ENCODE data around the gene CDH19.
"Not testable (repeated sequence)": the region's sequence is repeated elsewhere in the genome, so short reads cannot be mapped to it uniquely, and the experiment has no call there.

The CDH19 gene

DNA sequence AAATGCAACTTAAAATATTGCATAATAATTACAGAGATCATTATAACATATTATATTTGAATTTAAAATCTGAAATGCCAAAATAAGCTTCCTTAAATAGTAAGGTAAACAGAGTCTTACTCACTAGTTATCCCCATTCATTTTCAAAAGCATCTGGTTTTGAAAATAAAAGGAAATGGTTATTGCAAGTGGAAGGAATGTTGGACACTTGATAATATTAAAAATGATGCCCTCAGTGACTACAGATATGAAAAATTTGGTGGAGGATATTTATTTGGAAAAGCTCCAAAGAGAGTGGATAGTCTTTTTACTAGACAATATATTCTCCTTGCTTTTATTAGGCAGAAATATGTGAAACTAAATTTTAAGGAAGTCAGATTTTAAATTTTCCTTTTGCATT, 39.7 kb downstream of the CDH19 start:
- DNase-seq (ENCODE audit: low read depth in 2 of 2) = no peak

DNA sequence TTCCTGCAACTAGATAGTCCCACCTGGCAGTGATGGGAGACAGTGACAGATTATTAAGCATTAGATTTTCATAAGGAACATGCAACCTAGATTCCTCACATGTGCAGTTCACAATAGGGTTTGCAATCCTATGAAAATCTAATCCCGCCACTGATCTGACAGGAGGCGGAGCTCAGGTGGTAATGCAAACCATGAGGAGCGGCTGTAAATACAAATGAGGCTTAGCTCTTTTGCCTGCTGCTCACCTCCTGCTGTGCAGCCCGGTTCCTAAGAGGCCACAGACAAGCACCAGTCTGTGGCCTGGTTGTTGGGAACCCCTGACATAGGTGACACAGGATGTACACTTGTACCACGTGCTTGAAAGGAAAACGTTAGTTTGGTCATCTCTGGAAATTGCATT, 41.6 kb downstream of the CDH19 start:
- DNase-seq (ENCODE audit: low read depth in 2 of 2) = no peak

DNA sequence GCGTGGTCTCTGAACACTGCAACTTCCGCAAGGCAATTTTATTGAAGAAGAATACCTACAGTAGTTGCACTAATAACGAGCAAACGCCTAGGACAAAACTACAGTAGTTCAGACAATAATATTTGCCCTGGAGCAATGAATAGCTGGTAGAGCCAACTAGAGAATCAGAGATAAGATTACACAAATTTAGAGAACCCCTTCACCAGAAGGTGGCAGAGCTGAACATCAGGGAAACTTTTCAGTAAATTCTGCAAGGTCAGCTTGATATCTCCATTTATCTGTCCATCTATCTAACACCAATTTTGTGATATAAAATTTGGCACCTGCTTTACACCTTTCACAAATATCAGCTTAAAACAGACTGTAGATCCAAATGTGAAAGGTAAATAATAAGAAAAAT, 43.8 kb downstream of the CDH19 start:
- no peak for DNase-seq (ENCODE audit: low read depth in 2 of 2)

DNA sequence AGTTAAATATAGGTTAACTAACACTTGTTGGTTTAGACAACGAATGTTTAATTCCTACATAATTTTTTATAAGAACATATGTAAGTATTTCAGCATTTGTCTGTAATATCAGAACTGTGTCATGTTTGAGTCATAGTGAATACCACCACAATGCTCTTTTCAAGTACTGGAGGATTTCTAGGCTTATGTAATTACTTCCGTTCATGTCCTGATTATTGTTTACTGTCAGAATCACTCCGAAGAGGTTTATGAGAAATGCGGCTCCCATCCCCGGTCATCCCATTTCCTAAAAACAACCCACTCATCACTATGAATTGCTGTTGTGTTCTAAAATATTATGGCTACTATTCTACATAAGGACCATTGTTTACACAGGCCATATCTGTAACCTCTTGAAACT, 45.1 kb downstream of the CDH19 start:
- DNase-seq (ENCODE audit: low read depth in 2 of 2) = no peak

DNA sequence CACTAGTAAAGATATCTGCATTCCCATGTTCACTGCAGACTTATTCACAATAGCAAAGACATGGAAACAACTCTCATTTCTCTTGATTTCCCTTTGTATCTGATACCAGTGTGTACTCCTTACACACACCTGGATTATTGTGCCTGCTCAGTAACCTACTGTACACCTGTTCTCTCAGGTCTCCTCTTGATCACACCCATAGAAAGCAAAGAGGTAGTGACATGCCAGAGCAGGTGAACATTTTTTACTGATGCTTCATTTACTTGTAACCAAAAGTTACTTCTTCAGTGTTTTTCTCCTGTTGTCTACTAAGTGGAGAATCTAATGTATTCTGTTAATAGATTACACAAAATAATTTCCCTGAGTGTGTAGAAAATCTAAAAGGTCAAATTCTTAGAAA, 46.8 kb downstream of the CDH19 start:
- no peak for DNase-seq (ENCODE audit: low read depth in 2 of 2)

DNA sequence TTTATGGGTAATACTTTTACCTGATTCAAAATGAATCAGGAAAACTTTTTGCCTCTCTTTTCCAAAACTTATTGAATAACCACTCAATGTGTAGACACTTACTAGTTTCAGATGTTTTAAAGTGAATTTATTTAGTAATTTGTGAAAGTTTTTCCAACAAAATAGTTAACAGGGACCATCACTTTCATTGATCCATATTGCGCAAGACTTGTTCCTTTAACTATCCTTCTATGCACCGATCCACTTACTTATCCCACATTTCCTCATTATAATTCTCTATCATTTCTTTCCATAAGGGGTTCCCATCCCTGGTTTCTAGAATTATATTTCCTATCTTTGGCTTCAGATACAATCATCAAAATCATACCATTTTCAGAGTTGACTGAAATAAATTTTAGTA, 48.3 kb downstream of the CDH19 start:
- DNase-seq (ENCODE audit: low read depth in 2 of 2) = no peak

DNA sequence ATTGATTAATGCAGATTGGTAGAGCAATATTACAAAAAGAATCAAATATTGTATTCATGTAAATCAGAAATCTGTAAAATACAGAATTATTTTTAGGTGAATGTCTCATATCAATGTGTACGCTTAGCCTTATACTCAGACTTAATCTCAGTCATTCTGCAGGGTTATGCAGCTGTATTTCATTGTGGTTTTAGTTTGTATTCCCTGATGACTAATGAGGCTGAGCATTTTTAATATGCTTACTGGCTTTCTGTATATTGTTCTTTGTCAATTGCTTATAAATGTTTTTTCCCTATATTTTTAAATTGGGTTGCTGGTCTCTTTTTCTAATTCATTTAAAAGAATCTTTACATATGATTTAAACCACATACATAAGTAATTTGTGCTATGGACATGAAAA, 50.1 kb downstream of the CDH19 start:
- DNase-seq (ENCODE audit: low read depth in 2 of 2) = no peak

DNA sequence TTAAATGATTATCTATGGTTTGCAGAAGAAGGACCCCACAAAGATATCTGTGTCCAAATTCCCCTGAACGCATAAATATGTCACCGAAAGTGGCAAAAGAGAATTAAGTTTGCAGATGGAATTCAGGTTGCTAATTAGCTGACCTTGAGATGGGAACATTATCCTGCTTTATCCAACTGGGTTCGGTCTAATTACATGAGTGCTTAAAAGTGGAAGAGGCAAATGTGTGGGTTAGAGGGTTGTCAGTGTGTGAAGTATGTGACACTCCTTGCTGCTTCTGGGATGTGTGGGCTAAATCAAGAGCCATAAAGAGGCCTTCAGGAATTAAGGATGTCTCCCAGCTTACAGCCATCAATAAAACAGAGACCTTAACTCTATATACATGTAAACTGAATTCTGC, 53.5 kb downstream of the CDH19 start:
- no peak for DNase-seq (ENCODE audit: low read depth in 2 of 2)

DNA sequence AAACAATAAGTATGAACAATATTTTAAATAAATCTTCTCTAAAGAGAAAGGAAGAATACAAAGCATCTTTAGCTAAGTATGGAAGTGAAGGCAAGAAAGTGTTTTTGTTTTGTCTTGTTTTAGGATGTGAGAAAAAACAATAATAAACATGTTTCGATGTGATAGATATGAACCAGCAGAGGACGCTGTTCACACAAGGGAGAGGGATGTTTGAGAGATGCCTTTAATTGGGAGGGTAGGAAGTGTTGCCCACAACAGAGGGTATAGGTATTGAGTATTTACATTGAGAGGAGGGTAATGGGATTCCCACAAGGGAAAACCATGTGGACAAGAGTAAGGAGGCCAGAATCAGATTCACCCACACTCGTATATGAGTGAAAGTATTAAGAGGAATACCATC, 55.1 kb downstream of the CDH19 start:
- no peak for DNase-seq (ENCODE audit: low read depth in 2 of 2)

DNA sequence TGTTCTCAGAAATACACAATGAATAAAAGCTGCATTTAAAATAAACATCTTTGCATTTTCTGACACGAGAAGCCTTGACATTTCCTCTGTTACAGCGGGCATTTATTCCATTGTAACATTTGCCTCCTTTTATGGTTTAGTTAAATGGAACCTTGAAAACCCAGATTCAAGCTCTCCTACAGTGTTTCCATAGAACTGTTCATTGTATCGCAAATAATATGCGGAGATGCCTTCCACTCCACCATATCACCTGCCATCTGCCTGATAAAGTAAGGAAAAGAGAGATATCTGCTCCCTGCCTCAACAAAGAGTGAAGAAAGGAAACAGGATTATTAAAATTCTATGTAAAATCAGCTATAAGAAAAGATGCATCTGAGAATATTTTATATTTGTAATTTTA, 69.8 kb downstream of the CDH19 start:
- DNase-seq (ENCODE audit: low read depth in 2 of 2) = no peak

DNA sequence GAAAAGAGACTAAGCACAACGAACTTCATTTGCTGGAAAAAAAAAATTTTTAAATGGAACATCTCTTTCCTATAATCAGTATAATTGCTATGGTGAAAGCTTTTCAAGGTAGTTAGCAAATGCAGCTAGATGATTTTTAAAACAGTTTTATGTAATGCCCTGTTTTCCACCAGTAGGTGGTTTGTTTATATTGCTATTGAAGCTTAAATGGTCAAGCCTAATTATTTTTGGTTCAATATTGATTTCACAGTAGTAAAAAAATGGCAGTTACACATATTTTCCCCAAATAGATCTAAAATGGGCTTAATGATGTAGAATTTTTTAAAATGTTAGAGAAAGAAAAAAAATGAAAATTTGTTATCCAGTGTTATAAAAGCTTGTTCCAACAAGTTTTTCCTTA, 70.2 kb downstream of the CDH19 start:
- no peak for DNase-seq (ENCODE audit: low read depth in 2 of 2)

DNA sequence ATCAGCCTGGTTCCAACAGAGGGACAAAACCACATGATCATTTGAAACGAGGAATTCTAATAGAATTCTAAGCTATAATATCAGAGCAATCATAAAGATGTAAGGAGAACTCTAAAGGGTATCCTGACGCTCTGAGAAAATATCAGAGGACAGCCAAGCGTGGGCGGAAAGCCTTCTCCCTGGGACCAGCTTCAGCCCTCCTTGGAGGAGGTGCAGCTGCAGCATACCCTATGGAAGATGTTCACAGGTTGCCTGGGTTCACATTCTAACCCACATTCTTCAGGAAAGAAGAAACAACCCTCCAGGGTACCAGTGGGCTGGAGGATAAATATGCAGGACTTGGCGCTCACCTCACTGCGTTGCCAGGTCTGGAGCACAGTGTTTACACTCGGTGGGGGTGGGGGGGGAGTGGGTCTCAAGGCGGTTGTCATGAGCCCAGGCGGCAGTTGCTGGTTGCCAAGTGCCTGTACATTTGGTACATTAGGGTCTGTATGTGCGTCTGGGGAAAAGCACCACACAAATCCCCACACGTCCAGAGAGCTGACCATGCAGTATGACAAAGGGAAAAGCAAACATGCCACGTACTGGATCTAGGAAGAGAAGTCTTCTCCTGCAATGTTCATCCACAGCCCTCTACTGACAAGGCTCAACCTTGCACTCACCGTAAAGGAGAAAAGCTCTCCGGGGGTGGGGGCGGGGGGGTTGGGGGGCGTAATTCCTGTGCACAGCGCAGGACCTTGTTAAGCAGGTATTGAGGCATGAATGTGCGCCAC, 80.5 kb downstream of the CDH19 start:
- DNase-seq (ENCODE audit: low read depth in 2 of 2) = no peak

DNA sequence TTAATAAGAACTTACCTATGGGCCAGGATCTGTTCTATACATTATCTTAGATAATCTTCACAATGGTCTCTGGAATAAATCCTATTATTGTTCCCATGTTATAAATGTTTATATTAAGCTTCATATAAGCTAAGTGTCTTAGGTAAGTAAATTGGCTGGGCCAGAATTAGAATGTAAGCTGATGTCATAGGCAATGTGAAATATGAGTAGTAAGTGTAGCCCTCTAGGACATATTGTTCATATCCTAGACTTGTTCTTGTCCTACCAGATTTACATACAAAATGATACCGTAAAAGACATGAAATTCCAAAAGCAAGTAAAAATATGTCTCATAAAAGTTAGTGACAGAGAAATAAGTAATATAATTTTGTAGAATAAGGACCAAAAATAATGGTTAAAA, 89.9 kb downstream of the CDH19 start:
- DNase-seq (ENCODE audit: low read depth in 2 of 2) = no peak

DNA sequence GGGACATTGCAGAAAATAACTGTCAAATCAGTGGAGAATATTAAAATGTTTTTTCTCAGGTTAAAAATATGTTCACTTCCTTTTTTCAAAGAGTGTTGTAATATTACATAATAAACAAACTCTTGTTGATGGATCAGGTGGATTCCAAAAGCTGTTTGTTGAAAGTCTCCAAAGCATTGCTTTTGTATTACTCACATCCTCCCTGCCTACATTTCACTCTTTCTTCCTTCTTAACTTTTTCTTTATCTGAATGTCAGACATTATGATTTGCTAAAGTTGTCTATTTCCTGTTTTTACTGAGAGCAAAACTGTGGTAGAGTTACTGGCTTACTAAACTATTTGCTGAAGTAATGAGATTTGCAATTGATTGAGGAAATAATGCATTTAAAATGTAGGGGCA, 92.1 kb downstream of the CDH19 start:
- DNase-seq (ENCODE audit: low read depth in 2 of 2) = no peak

DNA sequence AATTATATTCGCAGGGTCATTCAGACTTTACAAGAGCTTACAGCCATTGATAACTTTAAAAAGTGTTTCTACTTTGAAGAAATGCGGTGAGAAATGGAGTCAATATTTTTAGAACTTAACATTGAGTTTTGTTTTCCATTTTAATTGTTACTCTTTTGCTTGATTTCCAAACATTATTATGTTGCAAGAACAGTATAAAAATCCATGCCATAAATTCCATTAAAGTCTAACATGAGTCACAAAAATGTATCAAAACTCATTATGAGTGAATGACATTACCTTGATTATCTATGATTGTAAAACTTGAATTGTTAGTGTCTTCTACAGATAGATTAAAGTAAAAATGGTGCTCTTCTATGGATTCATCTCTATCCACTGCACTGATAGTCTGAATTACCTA, 92.6 kb downstream of the CDH19 start:
- no peak for DNase-seq (ENCODE audit: low read depth in 2 of 2)

DNA sequence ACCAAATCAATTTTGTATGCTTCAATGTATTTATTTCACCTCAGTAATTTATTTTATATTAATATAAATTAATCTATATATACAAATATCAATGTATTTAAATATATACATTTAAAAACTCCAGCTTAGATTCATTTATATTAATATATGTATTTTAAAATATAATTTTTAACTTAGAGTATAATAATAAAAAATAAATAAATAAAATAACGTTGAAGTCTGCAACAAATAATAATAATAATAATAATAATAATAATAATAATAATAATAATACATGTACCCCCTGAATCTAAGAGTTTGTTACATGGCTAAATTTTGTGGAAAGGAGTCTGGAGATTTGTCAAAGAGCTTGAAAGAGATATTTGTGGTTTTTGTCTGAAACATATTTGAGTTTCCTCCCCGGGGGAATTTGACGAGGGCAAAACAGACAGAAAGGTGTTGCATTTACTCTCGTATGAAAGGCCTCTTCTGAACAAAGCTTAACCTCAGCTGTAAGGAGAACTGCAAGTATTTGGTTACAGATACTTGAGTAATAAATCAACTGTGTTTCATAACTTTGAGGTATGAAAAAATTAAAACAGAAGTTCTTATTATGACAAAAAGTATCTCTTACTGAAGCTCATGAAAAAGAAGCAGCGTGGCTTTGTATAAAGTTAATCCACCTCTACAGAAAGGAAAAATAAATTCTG, 93.4 kb downstream of the CDH19 start:
- no peak for DNase-seq (ENCODE audit: low read depth in 2 of 2)

DNA sequence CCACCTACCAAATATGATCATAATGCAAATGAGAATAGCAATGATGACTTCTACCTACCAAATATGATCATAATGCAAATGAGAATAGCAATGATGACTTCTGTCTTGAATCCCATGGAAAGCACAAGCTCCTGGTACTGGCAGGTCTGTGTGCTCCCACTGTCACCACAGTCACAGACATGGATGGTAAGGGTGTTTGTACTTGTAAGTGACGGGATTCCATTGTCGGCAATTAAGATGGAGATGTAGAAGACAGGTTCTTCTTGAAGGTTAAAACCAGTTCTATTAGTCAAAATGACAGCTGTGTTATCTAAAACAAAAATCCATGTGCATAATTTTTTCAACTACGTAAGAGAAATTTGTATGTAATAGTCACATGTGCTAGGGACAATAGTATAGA, 95.0 kb downstream of the CDH19 start:
- no peak for DNase-seq (ENCODE audit: low read depth in 2 of 2)

DNA sequence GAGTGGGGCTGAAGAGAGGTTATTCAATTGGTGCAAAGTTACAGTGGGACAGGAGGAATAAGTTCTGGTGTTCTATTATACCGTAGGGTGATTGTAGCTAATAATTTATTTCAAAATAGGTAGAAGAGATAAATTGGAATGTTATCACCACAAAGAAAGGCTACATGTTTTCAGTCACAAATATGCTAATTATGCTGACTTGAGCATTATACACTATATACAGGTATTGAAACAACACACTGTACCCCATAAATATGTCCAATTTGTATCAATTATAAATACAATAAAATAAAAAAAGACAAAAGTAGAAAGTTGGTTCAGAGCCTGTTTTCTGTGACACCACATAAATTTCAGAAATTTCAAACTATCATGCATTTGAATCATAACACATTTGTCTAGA, 97.7 kb downstream of the CDH19 start:
- no peak for DNase-seq (ENCODE audit: low read depth in 2 of 2)

DNA sequence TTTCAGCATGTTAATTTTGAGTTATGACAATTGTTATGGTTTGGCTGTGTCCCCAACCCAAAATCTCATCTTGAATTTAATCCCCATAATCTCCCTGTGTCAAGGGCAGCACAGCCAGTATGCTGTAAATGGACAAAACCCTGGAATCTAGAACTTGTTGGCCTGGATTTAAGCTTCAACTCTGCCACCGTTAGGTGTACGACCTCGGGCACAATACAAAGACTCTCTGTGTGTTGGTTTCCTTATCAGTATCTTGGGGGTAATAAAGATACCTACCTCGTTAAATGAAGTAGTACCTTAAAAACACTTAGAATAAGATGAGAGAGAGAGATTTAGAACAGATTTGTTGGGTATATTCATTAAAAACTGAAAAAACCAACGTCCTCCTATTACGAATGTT, 106.5 kb downstream of the CDH19 start:
- no peak for DNase-seq (ENCODE audit: low read depth in 2 of 2)

DNA sequence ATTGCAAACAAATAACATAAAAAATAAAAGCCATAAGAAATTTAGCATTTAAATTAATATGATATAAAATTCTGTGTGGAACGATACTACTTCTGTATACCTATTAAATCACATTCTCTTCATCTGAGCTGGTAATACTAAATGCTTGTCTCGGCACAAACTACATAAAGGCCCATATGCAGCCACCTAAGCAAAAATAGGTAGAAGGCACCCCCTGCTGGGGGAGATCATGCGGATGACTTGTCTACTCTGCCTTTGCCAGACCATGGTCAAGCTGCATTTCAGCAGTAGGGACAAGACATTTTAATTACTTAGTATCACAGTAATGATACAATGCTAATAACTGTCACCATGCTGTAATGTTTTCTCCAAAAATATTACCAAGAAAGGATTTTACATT, 108.0 kb downstream of the CDH19 start:
- no peak for DNase-seq (ENCODE audit: low read depth in 2 of 2)

DNA sequence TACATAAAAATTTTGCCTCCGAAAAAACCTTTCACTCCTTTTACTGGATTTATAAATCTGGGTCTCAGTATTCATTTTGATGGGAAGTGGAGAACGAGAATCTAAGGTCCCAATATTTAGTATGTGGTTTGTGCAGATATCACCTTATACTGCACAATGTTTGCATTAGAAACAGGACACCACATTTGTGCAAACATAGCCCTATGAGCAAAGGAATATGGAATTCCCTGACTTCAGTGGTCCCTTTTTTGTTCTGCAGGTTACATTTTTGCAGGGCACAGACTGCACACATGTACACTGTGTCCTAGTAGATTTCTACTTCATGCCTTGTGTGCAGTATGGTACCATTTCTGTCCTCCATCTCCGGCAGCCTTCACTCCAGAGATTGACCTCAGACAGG, 130.0 kb downstream of the CDH19 start:
- no peak for DNase-seq (ENCODE audit: low read depth in 2 of 2)

DNA sequence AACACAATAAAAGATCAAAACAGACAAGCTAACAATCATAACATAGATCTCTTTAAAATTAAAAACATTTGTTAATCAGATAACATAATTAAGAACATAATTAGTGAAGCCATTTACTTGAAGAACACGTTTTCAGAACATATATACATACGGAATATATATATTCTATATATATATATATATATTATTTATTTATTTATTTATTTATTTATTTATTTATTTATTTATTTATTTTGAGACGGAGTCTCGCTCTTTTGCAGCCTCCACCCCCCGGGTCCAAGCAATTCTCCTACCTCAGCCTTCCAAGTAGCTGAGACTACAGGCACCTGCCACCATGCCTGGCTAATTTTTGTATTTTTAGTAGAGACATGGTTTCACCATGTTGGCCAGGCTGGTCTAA, 137.7 kb downstream of the CDH19 start:
- not testable (repeated sequence) for DNase-seq (ENCODE audit: low read depth in 2 of 2)

DNA sequence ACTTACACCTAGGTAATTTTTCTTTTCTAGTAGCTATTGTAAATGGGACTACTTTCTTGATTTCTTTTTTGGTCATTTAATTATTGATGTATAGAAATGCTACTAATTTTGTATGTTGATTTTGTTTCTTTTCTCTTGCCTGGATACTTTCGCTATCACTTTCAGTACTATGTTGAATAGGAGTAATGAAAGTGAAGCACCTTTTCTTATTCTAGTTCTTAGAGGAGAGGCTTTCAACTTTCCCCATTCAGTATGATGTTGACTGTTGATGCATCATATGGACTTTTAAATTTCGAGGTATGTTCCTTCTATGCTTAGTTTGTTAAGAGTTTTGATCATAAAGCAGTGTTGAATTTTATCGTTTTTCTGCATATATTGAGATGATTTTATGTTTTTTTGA, 142.5 kb downstream of the CDH19 start:
- no peak for DNase-seq (ENCODE audit: low read depth in 2 of 2)

DNA sequence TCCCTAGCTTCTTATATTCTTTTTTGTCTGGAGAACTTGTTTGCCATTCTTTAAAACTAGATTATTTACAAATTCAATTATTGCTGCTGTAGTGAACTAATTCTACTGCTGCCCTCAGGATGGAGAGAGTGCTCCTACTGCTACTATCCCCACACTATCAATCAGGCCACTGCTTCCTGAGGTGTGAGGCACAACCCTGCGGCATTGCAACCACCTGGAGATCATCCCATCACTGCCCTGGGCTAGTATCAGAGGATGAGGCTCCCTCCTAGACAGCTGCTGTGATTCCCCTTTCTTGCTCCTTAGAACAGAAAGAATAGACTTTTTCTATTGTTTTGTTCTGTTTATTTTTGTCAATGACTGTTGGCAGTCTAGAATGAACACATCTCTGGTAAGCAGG, 146.6 kb downstream of the CDH19 start:
- no peak for DNase-seq (ENCODE audit: low read depth in 2 of 2)
